ENCODE data around the gene MAST3. TPM values are rescaled to one million over a fixed set of nuclear protein-coding genes. Genes with fewer than 3 reads are reported as not detected.

The MAST3 gene
- total and polyA plus RNA-seq, 2 donors (not counting 3 experiments of a cell fraction or from before 2014, with no cell fraction given) = 1.5 to 2.7 TPM

DNA sequence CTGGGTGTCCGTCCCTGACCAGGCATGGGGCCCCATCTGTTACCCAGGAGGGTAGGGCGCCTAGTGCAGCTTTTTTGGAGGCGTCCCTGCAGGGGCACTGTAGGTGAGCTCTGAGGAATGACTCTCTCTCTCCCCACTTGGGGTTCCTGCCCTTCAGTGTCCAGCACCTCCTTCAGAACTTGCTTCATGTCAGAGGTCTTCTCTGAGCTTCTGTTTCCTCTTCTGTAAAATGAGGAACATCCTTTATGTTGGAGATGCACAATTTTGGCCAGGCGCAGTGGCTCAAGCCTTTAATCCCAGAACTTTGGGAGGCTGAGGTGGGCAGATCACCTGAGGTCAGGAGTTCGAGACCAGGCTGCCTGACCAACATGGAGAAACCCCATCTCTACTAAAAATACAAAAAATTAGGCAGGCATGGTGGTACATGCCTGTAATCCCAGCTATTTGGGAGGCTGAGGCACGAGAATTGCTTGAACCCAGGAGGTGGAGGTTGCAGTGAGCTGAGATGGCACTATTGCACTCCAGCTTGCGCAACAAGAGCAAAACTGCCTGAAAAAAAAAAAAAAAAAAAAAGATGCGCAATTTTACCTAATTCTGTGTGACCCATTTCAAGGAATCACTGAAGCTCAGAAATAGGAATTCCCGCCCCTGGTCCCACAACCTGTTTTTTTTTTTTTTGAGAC, 40.2 kb downstream of the MAST3 start:
- intact Hi-C loops (cut with micrococcal nuclease) (no loop called here), dilution Hi-C loops (cut with MboI; ENCODE audit: extremely low pct_ligation_motif_present, low sequenced_read_pairs) (no loop called here)
- BruUV-seq (replicated peaks) = no TSS peak
- DNase-seq (ENCODE audit: low read depth, low spot score) (no peak), FAIRE-seq (no peak)
- Histone ChIP-seq H3K27ac (ENCODE audit: insufficient read depth, low read depth, low read length) (no peak overlapping the region), H3K4me3 (replicated peaks in 1 of 3; ENCODE audit: insufficient read depth in 1 of 3, low read depth in 1 of 3, low read length in 3 of 3) (no peak overlapping the region), H3K79me2 (ENCODE audit: control insufficient read depth, insufficient read depth, low read length) (no peaks in the 10 kb centered on the region), H3K36me3 (ENCODE audit: control insufficient read depth in 2 of 2, extremely low read depth in 1 of 2, insufficient read depth in 2 of 2, low read length in 2 of 2) (no peaks in the 10 kb centered on the region), H3K9me1 (replicated peaks; ENCODE audit: control insufficient read depth, extremely low read depth, insufficient read depth, low read length) (no peaks in the 10 kb centered on the region), H3K9ac (replicated peaks; ENCODE audit: extremely low read depth, insufficient read depth, low read length) (no peak overlapping the region), H3K27me3 (ENCODE audit: control insufficient read depth in 2 of 2, insufficient read depth in 2 of 2, low read length in 2 of 2) (no peaks in the 10 kb centered on the region), H3K4me2 (ENCODE audit: insufficient read depth, low read length) (no peak overlapping the region), H3K4me1 (ENCODE audit: control insufficient read depth, extremely low read depth, insufficient read depth, low read length) (no peaks in the 10 kb centered on the region), H4K20me1 (replicated peaks; ENCODE audit: control insufficient read depth, extremely low read depth, insufficient read depth, low read length) (no peaks in the 10 kb centered on the region), H2AFZ (ENCODE audit: low read depth, low read length) (no peak overlapping the region), H3K9me3 (replicated peaks; ENCODE audit: control insufficient read depth, insufficient read depth, low read length) (no peaks in the 10 kb centered on the region)
- ChIA-PET POLR2A (no interaction called here), CTCF (interaction anchor here (1.0 to 2.1 kb wide), 4 partner anchors 8 to 110 kb away, joined by 3 to 10 read pairs (median 4); no protein-coding TSS in a partner anchor)
- TF ChIP-seq POLR2AphosphoS5 (IDR thresholded peaks at IDR 0.05; ENCODE audit: insufficient read depth, low read depth, low read length) = no peak
- TF ChIP-seq FOS (IDR thresholded peaks at IDR 0.05; ENCODE audit: borderline replicate concordance, insufficient read depth, low read length) = no peak
- TF ChIP-seq GATA2 (IDR thresholded peaks at IDR 0.05; ENCODE audit: insufficient read depth, insufficient read length, low read depth, low read length) = no peak
- TF ChIP-seq, protein P1, sequence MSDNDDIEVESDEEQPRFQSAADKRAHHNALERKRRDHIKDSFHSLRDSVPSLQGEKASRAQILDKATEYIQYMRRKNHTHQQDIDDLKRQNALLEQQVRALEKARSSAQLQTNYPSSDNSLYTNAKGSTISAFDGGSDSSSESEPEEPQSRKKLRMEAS (IDR thresholded peaks at IDR 0.05; ENCODE audit: insufficient read depth, insufficient read length) = no peak
- TF ChIP-seq, protein P2, sequence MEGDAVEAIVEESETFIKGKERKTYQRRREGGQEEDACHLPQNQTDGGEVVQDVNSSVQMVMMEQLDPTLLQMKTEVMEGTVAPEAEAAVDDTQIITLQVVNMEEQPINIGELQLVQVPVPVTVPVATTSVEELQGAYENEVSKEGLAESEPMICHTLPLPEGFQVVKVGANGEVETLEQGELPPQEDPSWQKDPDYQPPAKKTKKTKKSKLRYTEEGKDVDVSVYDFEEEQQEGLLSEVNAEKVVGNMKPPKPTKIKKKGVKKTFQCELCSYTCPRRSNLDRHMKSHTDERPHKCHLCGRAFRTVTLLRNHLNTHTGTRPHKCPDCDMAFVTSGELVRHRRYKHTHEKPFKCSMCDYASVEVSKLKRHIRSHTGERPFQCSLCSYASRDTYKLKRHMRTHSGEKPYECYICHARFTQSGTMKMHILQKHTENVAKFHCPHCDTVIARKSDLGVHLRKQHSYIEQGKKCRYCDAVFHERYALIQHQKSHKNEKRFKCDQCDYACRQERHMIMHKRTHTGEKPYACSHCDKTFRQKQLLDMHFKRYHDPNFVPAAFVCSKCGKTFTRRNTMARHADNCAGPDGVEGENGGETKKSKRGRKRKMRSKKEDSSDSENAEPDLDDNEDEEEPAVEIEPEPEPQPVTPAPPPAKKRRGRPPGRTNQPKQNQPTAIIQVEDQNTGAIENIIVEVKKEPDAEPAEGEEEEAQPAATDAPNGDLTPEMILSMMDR (IDR thresholded peaks at IDR 0.05; ENCODE audit: extremely low read depth in 1 of 2, insufficient read depth in 1 of 2, low read depth in 1 of 2, low read length in 2 of 2) = no peak
- no peak for TF ChIP-seq POLR2A (IDR thresholded peaks at IDR 0.05; ENCODE audit: low read depth, low read length)
- TF ChIP-seq MYC (IDR thresholded peaks at IDR 0.05; ENCODE audit: low read depth, low read length) = no peak
- no peak for TF ChIP-seq EZH2 (IDR thresholded peaks at IDR 0.05; ENCODE audit: borderline replicate concordance, low read depth, low read length, severe bottlenecking)
- no peak for TF ChIP-seq JUN (IDR thresholded peaks at IDR 0.05; ENCODE audit: borderline replicate concordance, insufficient read depth, insufficient read length, low read depth)

Measured in endothelial cell of umbilical vein (primary cell).